Cardiac fibroblast (primary cell): ENCODE data around the gene PITPNM1.

Experiments
- DNase-seq, 2 donors: peaks; one replicate each; pipeline versions ENCODE4 v3.0.0 to v3.0.0-alpha.2; 2010; ENCODE audit warnings: low read depth in 2 of 2
- H3K4me3 ChIP-seq, 2 donors: replicated peaks in 1 of 2; 1 replicate in 1 of 2; 2 replicates in 1 of 2; pipeline ENCODE4 v1.5.1; 2011; ENCODE audit warnings: low read depth in 2 of 2, low read length in 2 of 2, mild to moderate bottlenecking in 2 of 2, moderate library complexity in 1 of 2
- CTCF ChIP-seq: IDR thresholded peaks from one replicate; pipeline ENCODE4 v1.5.1; 2011; ENCODE audit warnings: low read depth, mild to moderate bottlenecking, low read length, inconsistent platforms

The PITPNM1 gene

DNA sequence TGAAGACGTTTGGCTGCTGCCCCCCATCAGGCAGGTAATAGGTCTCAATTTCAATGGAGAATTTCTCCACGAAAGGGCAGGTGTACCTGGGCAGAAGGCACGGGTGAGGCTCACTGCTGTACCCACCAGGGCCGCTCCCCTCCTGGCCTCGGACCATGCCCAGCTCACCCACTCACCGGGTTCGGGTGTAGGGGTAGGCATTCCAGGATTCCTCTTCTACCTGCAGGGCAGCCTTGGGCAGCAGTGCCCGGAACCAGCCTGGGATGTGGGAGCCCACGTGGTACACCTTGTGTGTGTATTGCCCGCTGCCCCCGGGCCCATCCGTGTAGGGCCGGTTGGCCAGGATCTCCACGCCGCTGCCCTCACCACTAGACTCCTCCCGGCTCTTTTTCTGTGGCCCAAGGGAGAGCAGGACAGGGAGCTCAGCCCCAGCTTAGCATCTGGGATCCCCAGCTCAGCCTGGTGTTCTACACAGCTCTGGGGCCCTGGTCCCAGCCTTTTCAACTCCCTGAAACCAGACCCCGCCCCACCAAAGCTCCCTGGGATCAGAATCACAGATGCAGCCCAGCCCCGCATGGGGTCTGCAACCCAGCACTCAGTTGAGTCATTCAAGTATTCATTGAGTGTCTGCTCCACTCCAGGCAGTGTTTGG lies 2.7 kb downstream of the PITPNM1 start:
- no peak for TF ChIP-seq CTCF
- DNase-seq = no peak
- no peak overlapping the region for H3K4me3 ChIP-seq

GRCh38 chr11:67501854-67502253 lies 3.3 kb downstream of the PITPNM1 start:
- no peak for DNase-seq
- H3K4me3 ChIP-seq = no peak overlapping the region
- no peak for TF ChIP-seq CTCF

- no peak for TF ChIP-seq CTCF
- no peak overlapping the region for H3K4me3 ChIP-seq
- DNase-seq = no peak
Measured at GRCh38 chr11:67500831-67501715, 4.1 kb downstream of the PITPNM1 start.

DNA sequence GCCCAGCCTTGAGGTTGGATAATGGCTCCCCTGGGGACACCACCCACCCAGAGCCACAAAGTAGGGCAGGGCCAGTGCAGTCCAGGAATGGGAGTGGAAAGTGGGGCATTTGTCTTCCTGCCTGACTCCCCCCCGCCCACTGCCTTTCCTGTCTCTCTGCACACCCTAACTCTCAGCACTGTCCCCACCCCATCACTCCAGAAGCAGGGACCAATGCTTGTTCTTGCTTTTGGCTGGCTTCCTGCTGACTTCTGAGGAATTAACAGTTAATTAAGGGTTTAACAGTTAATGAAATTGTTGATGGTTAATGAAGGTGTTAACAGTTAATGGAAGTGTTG lies 4.7 kb downstream of the PITPNM1 start:
- H3K4me3 ChIP-seq = no peak overlapping the region
- TF ChIP-seq CTCF = no peak
- DNase-seq = no peak

DNA sequence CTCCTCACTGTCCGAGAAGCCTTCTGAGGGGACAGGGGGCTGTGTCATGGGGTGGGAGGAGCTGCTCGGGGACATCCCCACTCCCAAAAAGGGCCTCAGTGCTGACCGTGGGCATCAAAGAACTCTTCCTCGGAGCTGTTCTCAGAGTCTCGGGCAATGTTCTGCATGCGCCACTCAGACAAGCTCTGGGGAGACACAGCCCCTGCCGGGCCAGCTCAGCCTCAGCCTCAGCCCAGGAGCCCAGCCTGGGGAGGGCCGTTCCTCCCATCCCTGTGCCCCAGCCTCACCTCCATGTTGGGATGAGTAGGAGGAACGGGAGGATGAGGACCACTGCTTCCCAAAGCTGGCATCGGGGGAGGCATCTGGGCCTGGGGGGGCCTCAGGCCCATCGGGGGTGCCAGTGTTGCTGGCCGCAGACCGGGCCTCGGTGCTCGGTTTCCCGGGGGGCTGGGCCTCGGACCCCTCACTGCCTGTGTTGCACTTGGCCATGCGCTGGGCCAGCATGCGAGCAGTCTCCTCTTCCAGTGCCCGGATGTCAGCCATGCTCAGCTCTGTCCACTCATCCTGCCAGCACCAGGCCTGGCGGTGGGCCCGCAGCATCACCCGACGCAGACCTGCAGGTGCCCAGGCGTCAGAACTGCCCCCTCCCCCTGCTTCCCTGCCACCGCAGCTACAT lies 5.2 kb downstream of the PITPNM1 start:
- DNase-seq = no peak
- TF ChIP-seq CTCF = no peak
- no peak overlapping the region for H3K4me3 ChIP-seq

- no peak for DNase-seq
- TF ChIP-seq CTCF = no peak
- no peak overlapping the region for H3K4me3 ChIP-seq
Measured at GRCh38 chr11:67498544-67498972, 6.6 kb downstream of the PITPNM1 start.
